Measurements from ENCODE around the gene CHN2.

Gene CHN2

DNA sequence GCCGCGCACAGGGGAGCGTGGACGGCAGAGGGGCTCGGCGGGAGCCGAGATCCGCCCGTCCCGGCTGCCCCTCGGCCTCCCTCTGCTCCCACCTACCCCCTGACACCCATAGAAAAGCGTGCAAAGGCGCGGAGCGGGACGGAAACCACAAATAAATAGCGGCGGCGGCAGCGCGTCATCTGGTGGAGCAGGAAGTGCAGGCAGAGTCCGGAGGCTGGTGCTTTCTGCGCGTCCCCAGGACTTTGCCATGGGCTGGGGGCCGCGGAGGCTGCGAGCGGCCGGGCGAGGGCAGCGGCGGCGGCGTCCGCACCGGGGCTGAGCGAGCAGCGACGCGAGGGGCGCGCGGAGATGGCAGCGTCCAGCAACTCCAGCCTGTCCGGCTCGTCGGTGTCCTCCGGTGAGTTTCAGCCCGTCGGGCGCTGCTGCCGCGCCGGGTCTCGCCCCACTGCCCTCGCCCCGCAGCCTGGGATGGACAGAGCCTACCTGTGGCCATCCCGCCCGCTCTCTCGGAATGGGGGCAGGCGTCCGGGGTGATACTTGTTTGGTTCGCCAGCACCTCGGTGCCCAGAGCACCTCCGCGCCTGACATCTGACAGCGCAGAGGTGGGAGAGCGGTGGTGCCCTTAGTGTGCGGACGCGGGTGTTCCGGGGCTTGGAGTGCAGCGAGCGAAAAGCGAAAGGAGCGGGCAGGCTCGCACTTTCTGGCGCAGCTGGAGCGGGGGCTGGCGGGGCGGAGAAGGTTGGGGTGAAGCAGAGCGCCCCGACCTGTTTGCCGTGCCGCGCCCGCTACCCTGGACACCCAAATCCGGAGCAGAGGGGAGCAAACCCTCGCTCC is at the start of gene CHN2:
Gene CHN2 (plus strand): TSS at position 182 of the 834 bp plus-strand sequence.
- DNase-seq = peak; percentile 54

DNA sequence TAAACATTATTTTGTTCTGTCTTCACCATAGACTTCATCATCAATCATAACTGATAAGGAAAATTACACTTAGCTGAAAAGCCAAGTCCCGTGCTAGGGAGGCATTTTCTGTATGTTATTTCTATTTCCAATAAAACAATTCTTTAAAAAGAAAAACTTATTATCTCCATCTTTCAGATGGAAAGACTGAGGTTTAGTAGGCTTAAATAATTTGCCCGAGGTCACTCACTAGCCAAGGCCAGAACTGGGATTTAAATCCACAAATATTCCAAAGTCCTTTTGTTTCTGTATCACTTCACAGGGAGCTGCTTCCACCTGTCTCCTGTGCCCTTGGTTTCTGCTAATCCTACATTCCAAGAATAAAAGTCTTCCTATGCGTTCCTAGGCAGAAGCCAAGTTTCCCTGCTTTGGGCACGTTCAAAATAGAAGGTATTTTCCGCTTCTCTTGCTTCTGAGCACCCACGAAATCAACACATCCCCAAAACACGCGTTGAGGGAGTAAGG is 49.0 kb upstream of the CHN2 start:
- DNase-seq = no peak

DNA sequence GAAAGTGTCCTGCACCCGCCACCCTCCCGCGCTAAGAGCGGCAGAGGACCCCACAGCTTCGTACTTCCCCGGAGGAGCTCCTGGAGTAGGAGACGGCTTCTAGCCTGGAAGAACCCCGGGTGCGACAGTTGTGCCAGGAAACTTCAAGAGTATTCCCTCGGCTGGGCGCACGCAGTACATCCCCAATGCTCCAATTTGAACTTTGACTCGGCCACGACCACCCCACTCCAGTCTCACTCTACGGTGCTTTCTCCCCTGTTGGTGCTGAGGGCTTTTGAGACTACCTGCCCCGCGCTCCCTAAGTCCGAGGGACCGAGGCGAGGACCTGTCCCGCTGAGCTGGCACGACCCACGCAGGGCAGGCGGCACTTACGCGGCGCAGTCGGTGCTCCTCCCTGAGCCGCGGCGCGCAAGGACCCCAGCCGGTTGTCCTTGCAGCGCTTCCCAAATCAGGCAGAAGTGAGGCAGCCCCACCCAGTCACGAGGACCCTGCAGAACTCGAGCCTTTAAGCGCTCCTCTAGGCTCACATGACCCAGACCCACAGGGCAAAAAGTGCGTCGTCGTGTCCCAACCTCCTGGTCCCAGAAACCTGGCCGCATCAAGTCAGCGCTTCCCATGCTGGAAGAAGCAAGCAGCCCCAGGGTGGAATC is 48.4 kb upstream of the CHN2 start, which contains the start of gene CPVL:
Gene CPVL (minus strand): TSS at position 481 of the 650 bp plus-strand sequence. CDS start 25,476 bp downstream, outside the sequence.
- peak; percentile 5 for DNase-seq

DNA sequence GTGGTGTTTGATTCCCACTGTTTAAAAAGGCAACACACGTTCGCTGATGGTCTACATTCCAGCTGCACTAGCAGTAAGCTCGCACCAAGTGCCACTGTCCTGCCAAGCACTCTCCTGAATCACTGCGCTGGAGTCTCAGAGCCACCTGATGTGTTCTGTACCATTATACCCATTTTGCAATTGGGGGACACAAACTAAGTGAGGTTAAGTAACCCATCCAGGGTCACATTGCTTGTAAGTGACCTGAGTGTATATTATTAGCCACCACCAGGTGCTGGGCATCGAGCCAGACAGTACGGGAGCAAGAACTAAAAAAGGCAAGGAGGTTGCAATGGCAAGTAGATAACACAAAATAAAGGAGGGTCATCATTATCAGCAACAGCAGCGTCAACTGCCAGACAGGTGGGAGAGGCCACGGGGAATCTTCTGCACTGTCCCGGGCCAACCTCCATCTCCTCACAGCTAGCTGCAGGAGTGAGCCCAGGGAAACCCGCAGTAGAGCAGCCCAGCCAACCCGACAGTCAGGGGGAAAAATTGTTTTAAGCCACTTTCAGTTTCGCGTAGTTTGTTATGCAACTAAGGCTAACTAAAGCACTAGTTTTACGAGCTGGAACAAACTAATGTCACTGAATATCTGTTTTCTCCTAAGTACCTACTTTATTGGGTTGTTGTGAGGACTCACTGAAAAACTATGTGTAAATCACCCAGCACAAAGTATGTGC is 47.5 kb upstream of the CHN2 start:
- no peak for DNase-seq

DNA sequence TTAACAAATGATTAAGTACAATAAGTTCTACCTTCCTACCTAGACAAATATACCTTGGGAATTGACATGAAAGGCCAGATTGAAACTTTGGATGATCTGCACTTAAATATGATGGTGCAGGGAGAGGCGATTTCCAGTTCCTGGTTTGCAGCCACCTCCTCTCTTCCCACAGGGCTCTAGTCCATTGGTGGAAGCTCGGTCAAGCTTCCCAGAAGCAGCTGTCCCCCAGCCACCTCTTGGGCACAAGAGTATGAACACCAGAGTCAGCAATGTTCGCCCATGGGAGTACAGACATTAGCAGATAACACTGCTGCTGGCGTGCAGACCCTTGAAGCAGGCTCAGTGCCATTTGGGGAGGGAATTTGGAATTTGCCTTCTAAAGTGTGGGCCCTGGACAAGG is 46.8 kb upstream of the CHN2 start:
- DNase-seq = no peak

DNA sequence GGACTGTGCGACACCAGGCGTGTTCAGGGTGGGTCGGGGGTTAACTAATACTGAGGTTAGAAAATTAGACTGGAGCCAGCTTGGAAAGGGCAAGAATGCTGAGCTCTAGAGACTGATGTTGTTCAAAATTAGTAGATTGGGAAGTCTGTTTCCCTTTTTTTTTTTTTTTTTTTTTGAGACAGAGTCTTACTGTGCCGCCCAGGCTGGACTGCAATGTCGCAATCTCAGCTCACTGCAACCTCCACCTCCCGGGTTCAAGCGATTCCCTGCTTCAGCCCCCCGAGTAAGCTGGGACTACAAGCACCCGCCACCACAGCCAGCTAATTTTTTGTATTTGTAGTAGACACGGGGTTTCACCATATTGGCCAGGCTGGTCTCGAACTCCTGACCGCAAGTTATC is 45.5 kb upstream of the CHN2 start:
- DNase-seq = no peak

DNA sequence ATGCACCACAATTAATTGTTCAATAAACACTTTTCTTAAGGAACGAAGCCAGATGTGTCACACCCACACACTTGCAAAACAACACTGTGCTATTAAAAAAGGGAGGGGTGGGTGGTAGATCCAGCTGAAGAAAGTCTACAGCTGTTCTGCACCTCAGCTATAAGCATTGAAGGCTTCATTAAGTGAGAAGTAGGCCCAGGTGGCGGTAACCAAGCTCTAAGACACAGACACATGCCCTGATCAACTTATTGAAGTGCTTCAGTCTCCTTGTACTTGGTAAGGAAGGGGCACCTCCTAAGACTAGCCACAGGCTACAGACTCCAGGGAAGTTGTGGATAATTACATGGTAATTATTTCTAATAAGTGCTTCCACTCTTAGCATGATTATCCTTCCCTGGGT is 43.7 kb upstream of the CHN2 start:
- DNase-seq = no peak

DNA sequence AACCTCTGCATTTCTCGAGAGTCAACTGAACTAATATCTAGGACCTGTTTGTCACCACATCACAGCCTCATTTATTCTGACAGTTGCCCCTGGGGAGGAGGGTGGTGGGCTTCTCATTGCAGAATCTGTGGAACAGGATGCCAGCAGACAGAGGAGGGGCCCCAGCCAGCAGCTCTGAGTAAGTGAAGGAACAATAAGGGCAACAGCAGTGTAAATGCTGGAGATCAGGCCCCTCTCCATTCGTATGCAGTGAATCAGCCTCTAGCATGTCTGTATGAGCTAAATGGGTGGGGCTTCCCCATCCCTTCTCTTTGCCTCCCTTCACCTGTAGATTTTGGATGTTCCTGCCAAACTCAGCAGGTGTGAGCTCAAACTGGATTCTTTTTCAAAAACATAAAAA is 40.5 kb upstream of the CHN2 start:
- DNase-seq = no peak

DNA sequence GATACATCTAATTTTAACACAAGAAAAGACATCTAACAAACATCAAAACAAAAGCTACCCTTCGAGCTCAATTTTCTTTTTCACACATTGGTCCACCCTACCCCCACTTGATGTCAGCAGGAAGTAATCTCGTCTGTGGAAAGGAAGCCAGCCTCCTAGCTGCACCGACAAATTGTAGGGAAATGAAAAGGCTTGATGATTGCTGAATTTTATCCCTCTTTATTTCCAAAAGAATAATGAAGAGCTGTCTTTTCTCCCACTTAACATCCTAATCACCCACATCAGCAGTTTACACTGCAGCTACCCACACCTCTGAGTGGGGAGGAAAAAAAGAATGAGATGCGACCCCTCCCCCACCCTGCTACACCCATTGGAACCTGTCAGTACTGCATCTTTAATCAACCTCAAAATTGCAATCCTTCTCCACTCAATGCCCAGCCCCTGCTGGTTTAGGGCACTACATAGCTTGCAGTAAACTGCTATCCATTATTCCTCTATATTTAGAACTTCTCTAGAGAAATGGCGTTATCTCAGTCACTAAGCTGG is 37.6 kb upstream of the CHN2 start:
- no peak for DNase-seq

DNA sequence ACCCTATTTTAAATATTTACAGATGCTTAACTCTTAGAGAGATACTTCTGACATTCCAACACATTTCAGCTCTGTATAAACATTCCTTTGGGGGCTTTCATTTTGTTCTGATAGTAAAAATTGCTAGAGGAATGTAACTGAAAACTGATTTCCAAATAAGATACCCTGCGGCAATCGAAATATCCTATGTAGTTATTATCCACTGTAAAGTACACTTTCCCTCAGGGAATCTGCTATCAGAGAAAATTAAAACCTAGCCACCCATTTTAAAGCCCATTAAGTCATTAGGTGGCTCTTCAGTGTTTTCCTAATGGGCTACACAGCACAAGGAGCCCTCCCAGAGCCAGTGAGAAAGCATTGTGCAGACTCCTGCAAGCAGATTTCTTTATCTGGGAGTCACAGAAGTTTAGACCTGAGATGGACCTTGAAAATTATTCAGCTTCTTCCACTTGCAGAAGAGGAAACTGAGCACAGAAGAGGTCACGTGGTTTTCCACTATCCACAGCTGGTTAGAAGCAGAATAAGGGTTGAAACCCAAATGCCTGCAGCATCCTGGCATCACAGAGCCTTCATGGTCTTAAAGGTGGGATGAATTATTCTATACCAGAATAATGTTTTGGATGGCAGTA is 35.7 kb upstream of the CHN2 start:
- no peak for DNase-seq

DNA sequence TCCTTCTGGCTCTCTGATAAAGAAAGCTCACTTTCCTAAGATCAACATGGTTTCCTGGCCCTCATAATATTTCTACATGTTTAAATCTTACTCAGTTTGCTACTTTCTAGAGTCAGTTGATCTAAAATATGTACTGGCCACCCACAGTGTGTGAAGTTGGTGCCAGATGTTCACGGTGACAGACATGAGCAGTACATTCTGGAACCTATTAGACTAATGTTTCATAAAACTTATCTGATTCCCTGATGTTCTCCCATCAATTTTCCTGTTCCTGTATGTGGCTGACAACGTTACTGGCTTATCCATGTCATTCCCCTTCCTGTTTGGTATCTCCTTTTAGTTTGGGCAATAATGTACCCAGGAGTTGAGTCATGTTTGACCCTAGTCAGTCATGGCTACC is 34.5 kb upstream of the CHN2 start:
- DNase-seq = no peak

DNA sequence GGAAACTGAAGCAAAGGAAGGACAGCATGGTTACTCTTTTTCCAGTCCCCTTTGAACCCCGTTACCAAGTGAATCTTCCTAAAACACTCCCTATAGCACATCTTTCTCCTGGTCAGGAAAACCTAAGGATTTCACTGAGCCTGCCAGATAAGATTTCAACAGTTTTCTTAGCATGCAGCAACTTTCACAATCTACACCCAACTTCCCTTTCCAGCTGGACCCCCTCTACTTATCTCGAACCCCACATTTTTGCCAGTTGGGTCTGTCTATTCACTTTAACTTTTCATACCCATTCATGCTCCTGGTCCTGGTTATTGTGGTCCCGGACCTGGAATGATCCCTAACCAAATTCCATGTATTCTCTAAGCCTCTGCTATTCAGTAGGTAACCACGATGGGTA is 33.3 kb upstream of the CHN2 start:
- no peak for DNase-seq

DNA sequence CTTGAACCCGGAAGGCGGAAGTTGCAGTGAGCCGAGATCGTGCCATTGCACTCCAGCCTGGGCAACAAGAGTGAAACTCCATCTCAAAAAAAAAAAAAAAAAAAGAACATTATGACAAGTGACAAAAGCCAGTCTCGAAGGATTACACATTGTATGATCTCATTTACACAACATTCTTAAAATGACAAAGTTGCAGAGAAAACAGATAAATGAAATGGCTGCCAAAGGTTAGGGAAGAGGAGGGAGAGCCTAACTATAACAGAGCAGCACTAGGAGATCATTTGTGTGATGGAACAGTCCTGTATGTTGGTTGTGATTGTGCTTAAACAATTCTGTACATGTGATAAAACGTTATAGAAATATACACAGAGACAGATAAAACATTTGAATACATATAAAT is 32.0 kb upstream of the CHN2 start:
- no peak for DNase-seq

DNA sequence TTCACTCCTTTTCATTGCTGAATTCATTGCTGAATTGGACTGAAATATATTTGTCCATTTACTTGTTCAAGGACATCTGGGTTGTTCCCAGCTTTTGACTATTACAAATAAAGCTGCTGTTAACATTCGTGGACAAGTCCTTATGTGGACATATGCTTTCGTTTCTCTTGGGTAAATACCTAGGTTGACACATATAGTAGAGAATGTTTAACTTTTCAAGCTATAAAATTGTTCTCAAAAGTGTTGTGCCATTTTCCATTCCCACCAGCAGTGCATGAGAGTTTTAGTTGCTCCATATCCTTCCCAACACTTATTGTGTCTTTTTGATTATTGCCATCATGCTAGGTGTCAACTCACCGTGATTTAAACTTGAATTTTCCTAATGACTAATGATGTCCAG is 30.7 kb upstream of the CHN2 start:
- DNase-seq = no peak

DNA sequence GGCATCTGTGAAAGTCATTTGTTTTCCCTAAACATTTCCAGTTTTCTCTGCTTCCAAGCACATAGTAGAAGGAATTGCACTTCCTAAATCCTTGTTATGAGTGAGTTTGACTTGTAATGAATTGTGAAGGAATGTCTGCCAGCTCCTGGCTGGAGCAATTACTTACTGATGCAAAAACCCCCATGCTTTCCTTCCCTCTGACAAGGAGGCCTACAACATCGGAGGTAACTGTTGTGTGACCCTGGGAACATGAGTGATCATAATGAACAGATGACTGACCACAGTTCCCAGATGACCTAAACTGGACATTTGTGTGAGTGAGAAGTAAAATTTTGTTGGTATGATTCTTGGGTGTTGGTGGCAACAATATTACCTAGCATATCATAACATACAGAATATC is 26.9 kb upstream of the CHN2 start:
- DNase-seq = no peak

DNA sequence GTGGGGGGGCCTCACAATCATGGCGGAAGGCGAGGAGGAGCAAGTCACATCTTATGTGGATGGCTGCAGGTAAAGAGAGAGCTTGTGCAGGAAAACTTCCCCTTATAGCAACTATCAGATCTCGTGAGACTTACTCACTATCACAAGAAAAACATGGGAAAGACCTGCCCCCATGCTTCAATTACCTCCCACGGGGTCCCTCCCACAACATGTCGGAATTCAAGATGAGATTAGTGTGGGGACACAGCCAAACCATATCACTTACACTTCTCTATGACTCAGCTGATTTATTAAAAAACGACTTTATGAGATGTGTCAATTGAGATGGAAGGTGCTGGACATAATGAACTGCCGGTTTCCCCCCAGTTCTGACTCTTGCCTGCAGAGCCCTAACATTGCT is 23.8 kb upstream of the CHN2 start:
- no peak for DNase-seq

DNA sequence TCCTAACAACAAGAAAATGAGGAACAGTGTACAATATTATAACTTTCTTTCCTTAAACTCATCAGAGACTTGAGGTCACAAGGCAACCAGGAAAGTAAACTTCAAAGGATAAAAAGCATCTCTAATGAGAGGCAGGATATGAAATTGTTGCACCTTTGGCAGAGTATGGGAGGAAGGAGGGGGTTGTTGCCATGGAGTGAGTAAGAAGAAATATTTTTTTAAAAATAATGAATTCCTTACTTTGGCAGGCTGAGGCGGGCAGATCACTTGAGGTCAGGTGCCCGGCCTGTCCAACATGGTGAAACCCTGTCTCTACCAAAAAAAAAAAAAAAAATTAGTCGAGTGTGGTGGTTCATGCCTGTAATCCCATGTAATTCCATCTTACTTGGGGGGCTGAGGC is 21.1 kb upstream of the CHN2 start:
- DNase-seq = no peak

DNA sequence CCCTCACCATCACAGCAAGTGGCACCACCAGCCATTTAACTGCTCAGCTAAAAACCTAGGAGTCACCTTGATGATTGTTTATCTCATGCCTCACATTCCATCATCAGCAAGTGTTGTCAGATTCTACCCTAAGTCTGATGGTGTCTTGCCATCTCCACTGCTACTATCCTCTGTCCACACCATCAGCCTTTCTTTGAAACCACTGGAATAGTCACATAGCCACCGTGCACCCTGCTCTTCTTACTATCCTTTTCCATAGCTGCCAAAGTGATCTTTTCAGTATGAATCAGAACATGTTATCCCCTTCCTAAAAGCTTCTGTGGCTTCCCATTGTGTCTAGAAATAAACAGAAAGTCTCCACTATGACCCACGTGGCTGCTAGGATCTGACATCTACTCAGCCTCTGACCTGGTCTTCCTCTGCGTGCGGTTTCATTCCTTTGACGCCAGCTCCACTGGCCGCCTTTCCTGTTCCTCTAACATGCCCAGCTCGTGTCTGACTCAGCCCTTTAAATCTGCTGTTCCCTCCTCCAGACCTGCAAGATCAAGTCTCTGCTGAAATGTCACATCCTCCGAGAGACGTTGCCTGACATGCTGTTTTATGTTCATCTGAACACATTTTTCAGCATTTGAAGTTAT is 16.5 kb upstream of the CHN2 start:
- peak; percentile 27 for DNase-seq

DNA sequence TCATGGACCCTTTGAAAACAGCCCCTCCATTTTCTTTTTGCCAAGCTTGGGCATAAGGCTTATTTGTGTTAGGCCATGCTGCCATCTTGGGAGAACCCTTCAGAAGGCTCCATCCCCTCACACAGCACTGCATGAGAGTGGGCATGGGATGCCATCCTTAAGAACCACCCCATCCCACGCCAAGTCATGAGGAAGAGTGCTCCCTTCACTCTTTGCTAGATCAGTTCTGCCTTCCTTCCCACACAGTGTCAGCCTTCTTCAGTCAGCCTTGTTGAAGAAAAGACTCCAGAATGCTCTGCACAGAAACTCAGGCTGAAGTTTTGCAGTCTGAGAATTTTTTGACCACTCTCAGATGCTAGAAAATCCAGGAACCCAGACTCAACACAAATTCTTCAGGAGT is 15.5 kb upstream of the CHN2 start:
- no peak for DNase-seq

DNA sequence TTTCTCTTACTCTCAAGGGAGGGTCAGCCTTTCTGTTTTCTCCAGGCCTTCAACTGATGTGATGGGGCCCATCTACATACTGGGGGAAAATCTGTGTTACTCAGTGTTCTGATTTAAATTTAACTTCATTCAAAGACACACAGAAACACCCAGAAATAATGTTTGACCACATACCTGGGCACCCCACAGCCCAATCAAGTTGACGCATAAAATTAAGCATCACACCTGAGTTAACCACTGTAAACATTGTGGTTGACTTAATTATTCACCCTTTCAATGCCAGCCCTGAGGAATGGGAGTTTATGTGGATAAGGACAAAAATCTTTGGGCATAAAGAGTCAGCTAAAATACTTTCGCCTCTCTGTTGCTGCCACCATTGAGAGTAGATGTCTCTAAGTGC is 10.0 kb upstream of the CHN2 start:
- DNase-seq = no peak

DNA sequence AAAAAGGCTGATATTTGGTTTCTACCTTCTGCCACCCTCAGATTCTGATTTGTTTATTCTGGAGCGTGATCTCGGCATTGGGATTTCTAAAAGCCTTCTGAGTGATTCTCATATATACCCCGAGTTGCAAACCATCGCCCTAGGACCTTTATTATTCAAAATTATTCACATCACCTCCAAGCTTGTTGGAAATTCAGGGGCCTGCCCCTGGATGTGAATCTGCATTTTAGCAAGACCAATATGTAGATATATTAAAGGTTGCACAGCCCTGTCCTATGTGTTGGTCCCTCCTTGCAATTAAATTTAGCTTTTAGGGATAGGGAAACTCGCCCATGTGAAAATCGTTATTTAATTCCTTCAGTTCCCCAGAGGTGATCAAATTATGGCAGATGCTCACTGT is 9.0 kb upstream of the CHN2 start:
- no peak for DNase-seq

DNA sequence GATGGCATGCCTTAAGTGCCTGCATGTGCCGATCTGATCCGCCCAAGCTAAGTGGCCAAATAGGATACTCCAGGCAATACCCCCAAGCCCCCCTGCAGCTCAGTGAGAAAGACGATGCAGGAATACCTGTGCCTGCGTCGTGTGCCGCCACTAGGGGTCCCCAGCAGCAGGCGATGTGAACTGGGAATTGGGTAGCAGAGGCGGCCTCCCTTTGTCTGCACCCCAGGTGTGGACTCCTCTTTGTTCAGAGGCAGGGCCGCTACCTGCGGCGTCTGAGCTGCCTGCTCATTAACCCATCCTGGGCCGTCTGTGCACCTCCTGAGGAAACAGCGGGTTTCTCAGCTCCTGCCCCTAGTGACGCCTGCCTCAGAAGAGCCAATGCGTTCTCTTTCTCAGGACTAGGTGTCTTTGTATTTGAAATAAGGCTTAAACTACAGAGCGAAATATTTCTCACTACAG is 4.8 kb upstream of the CHN2 start:
- peak; percentile 68 for DNase-seq
